Large intestine (tissue), 3 donors: ENCODE measurements around the gene HCFC1R1. TPM values are rescaled to one million over a fixed set of nuclear protein-coding genes. Genes with fewer than 3 reads are reported as not detected.

Experiments used
- DNase-seq, 2 donors: peaks; one replicate each; pipeline versions ENCODE4 v3.0.0 to v3.0.0-alpha.2; 2013
- H3K27ac ChIP-seq: one replicate; pipeline ENCODE4 v1.5.1; 2013; ENCODE audit warnings: low read length
- H3K27me3 ChIP-seq: 2 replicates; pipeline ENCODE4 v1.6.1; 2013; ENCODE audit warnings: low read length; ENCODE audit not compliant: control insufficient read depth, insufficient read depth
- H3K36me3 ChIP-seq: 2 replicates; pipeline ENCODE4 v1.6.1; 2013; ENCODE audit warnings: low read length; ENCODE audit not compliant: control insufficient read depth, insufficient read depth
- H3K4me1 ChIP-seq: one replicate; pipeline ENCODE4 v1.6.1; 2013; ENCODE audit warnings: low read length; ENCODE audit not compliant: control insufficient read depth, insufficient read depth
- H3K4me3 ChIP-seq: one replicate; pipeline ENCODE4 v1.5.1; 2013; ENCODE audit warnings: low read length
- H3K9me3 ChIP-seq: one replicate; pipeline ENCODE4 v1.6.1; 2013; ENCODE audit warnings: mild to moderate bottlenecking, low read depth, low read length, moderate library complexity; ENCODE audit not compliant: control insufficient read depth
- WGBS: methylation state at CpG from one replicate; pipeline ENCODE4 v1.1.5; 2013; ENCODE audit warnings: low lambda C conversion rate; ENCODE audit not compliant: insufficient coverage; 5-methylcytosine and 5-hydroxymethylcytosine counted together
- polyA plus RNA-seq: library from polyadenylated mRNA; unstranded; fragments of 120-200 nt; gene quantifications from one replicate; pipeline ENCODE4 v1.2.1, GENCODE V29; 2013

HCFC1R1 gene
- polyA plus RNA-seq, 1 donor: 57.8 TPM

GRCh38 chr16:3066440-3066748 is 42.7 kb upstream of the HCFC1R1 start:
- Histone ChIP-seq H3K4me3 (peak overlapping the region; percentile 40), H3K36me3 (peaks cover 4% of the 10 kb centered on the region), H3K4me1 (peaks cover 36% of the 10 kb centered on the region), H3K27ac (no peak overlapping the region), H3K9me3 (peaks cover 4% of the 10 kb centered on the region), H3K27me3 (no peaks in the 10 kb centered on the region)
- WGBS: no CpG with 5 or more reads among the region's 7 CpGs
- DNase-seq: no peak

GRCh38 chr16:3065742-3066439 is 42.1 kb upstream of the HCFC1R1 start:
- no CpG with 5 or more reads among the region's 26 CpGs for WGBS
- Histone ChIP-seq H3K36me3 (peaks cover 4% of the 10 kb centered on the region), H3K4me1 (peaks cover 36% of the 10 kb centered on the region), H3K4me3 (peak overlapping the region; percentile 40), H3K27ac (peak overlapping the region; percentile 80), H3K9me3 (peaks cover 4% of the 10 kb centered on the region), H3K27me3 (no peaks in the 10 kb centered on the region)
- DNase-seq: no peak

GRCh38 chr16:3065069-3065741 is 41.5 kb upstream of the HCFC1R1 start, which contains the start of gene IL32:
IL32 (plus strand) TSS chr16:3065640; CDS start chr16:3065812, 172 bp downstream.
- WGBS: no CpG with 5 or more reads among the region's 13 CpGs
- Histone ChIP-seq H3K27me3 (no peaks in the 10 kb centered on the region), H3K4me1 (peaks cover 37% of the 10 kb centered on the region), H3K27ac (peak within 1 kb of the TSS; percentile 80), H3K4me3 (peak within 1 kb of the TSS; percentile 40), H3K9me3 (peaks cover 4% of the 10 kb centered on the region), H3K36me3 (peaks cover 4% of the 10 kb centered on the region)
- DNase-seq: peak; percentile 96 to 99

GRCh38 chr16:3063625-3064386 is 40.1 kb upstream of the HCFC1R1 start:
- Histone ChIP-seq H3K27ac (peak overlapping the region; percentile 62), H3K4me1 (peaks cover 45% of the 10 kb centered on the region), H3K4me3 (no peak overlapping the region), H3K36me3 (peaks cover 4% of the 10 kb centered on the region), H3K9me3 (peaks cover 4% of the 10 kb centered on the region), H3K27me3 (no peaks in the 10 kb centered on the region)
- peak; percentile 25 to 73 for DNase-seq
- no CpG with 5 or more reads among the region's 8 CpGs for WGBS

- no peak overlapping the region for H3K27ac ChIP-seq
- no peak for DNase-seq
Observed at GRCh38 chr16:3062553-3062952, 38.8 kb upstream of the HCFC1R1 start.

GRCh38 chr16:3060339-3061127 is 36.8 kb upstream of the HCFC1R1 start:
- H3K27me3 ChIP-seq: no peaks in the 10 kb centered on the region
- WGBS: 94% methylated on average over 3 of the region's 14 CpGs
- peaks cover 4% of the 10 kb centered on the region for H3K9me3 ChIP-seq
- peaks cover 31% of the 10 kb centered on the region for H3K4me1 ChIP-seq
- H3K36me3 ChIP-seq: no peaks in the 10 kb centered on the region
- H3K27ac ChIP-seq: no peak overlapping the region
- no peak for DNase-seq
- no peak overlapping the region for H3K4me3 ChIP-seq

More at GRCh38 chr16:3062553-3062952, 38.8 kb upstream of the HCFC1R1 start:
- Histone ChIP-seq H3K36me3 (no peaks in the 10 kb centered on the region), H3K4me3 (no peak overlapping the region), H3K27me3 (no peaks in the 10 kb centered on the region), H3K9me3 (peaks cover 4% of the 10 kb centered on the region), H3K4me1 (peaks cover 40% of the 10 kb centered on the region)
- WGBS: no CpG with 5 or more reads among the region's 6 CpGs

- peaks cover 3% of the 10 kb centered on the region for H3K9me3 ChIP-seq
- no CpG with 5 or more reads among the region's 9 CpGs for WGBS
- no peak for DNase-seq
- H3K27ac ChIP-seq: peak overlapping the region; percentile 68
- peak overlapping the region; percentile 32 for H3K4me3 ChIP-seq
- peaks cover 24% of the 10 kb centered on the region for H3K4me1 ChIP-seq
- H3K27me3 ChIP-seq: no peaks in the 10 kb centered on the region
- H3K36me3 ChIP-seq: no peaks in the 10 kb centered on the region
Observed at GRCh38 chr16:3059723-3060242, 36.0 kb upstream of the HCFC1R1 start.

- H3K27me3 ChIP-seq: no peaks in the 10 kb centered on the region
- H3K9me3 ChIP-seq: no peaks in the 10 kb centered on the region
- no peaks in the 10 kb centered on the region for H3K36me3 ChIP-seq
- peaks cover 19% of the 10 kb centered on the region for H3K4me1 ChIP-seq
- peak overlapping the region; percentile 88 for H3K4me3 ChIP-seq
- peak; percentile 92 to 94 for DNase-seq
- peak overlapping the region; percentile 68 for H3K27ac ChIP-seq
- WGBS: no CpG with 5 or more reads among the region's 67 CpGs
Observed at GRCh38 chr16:3059041-3059722, 35.4 kb upstream of the HCFC1R1 start.

GRCh38 chr16:3058139-3059030 is 34.6 kb upstream of the HCFC1R1 start:
- DNase-seq: peak; percentile 63 to 70
- H3K4me1 ChIP-seq: peaks cover 14% of the 10 kb centered on the region

More at GRCh38 chr16:3058139-3059030, 34.6 kb upstream of the HCFC1R1 start:
- Histone ChIP-seq H3K4me3 (peak overlapping the region; percentile 88), H3K9me3 (no peaks in the 10 kb centered on the region), H3K27ac (peak overlapping the region; percentile 38), H3K27me3 (no peaks in the 10 kb centered on the region), H3K36me3 (no peaks in the 10 kb centered on the region)
- no CpG with 5 or more reads among the region's 77 CpGs for WGBS
